CD4-positive, alpha-beta T cell (primary cell): Measurements from ENCODE around the gene LANCL2. TPM values are rescaled to one million over a fixed set of nuclear protein-coding genes. Genes with fewer than 3 reads are reported as not detected.

Experiments
- ATAC-seq: fragments of 200-7000 bp; cut with Tn5 transposase; one replicate; pipeline ENCODE4 v1.10.0; 2022; ENCODE audit warnings: mild to moderate bottlenecking; ENCODE audit not compliant: poor library complexity
- CTCF ChIA-PET: fragments of 350-600 bp; sonication (Branson Sonifier 250); formaldehyde crosslinking; loops from one replicate; lab custom pipeline; 2021; ENCODE audit warnings: antibody characterized with exemption, inconsistent platforms; lab: Charles Lee
- POLR2A ChIA-PET: fragments of 350-600 bp; sonication (Branson Sonifier 250); formaldehyde crosslinking; loops from one replicate; lab custom pipeline; 2021; ENCODE audit warnings: antibody characterized with exemption, inconsistent platforms; lab: Charles Lee
- DNase-seq, 14 experiments: peaks; one replicate each; pipeline ENCODE4 v3.0.0-alpha.2; 2013 to 2020; ENCODE audit warnings: mixed read lengths in 2 of 14
- H3K27ac ChIP-seq, 2 donors: one replicate each; pipeline versions ENCODE4 v1.5.1 to v1.7.0; 2013; ENCODE audit warnings: low read length in 2 of 2, low read depth in 1 of 2, mild to moderate bottlenecking in 1 of 2
- H3K27me3 ChIP-seq, 2 experiments: 1 replicate in 1 of 2; 2 replicates in 1 of 2; pipeline versions ENCODE4 v1.6.1 to v1.7.0; 2013; ENCODE audit warnings: low read length in 2 of 2, control low read depth in 1 of 2, mild to moderate bottlenecking in 1 of 2, moderate library complexity in 1 of 2; ENCODE audit not compliant: insufficient read depth in 2 of 2, control insufficient read depth in 1 of 2
- H3K36me3 ChIP-seq: one replicate; pipeline ENCODE4 v1.6.1; 2013; ENCODE audit warnings: low read length, control low read depth; ENCODE audit not compliant: insufficient read depth
- H3K4me1 ChIP-seq: one replicate; pipeline ENCODE4 v1.6.1; 2013; ENCODE audit warnings: low read length, control low read depth; ENCODE audit not compliant: insufficient read depth
- H3K4me3 ChIP-seq: one replicate; pipeline ENCODE4 v1.5.1; 2013; ENCODE audit warnings: mild to moderate bottlenecking, low read length, moderate library complexity
- H3K9me3 ChIP-seq, 2 experiments: 1 replicate in 1 of 2; 2 replicates in 1 of 2; pipeline versions ENCODE4 v1.6.1 to v1.7.0; 2013; ENCODE audit warnings: low read length in 2 of 2, mild to moderate bottlenecking in 2 of 2, control low read depth in 1 of 2, moderate library complexity in 1 of 2; ENCODE audit not compliant: control insufficient read depth in 1 of 2, insufficient read depth in 1 of 2
- H3K27ac Mint-ChIP-seq: one replicate; pipeline ENCODE4 v1.8.0; 2020; ENCODE audit warnings: mixed read lengths
- H3K27me3 Mint-ChIP-seq: one replicate; pipeline ENCODE4 v1.8.0; 2021; ENCODE audit warnings: mixed read lengths
- H3K36me3 Mint-ChIP-seq: one replicate; pipeline ENCODE4 v1.8.0; 2021; ENCODE audit warnings: low read depth, mixed read lengths
- H3K4me1 Mint-ChIP-seq: one replicate; pipeline ENCODE4 v1.8.0; 2021; ENCODE audit warnings: low read depth, mixed read lengths
- H3K4me3 Mint-ChIP-seq: one replicate; pipeline ENCODE4 v1.8.0; 2020; ENCODE audit warnings: mild to moderate bottlenecking, mixed read lengths
- H3K9me3 Mint-ChIP-seq: one replicate; pipeline ENCODE4 v1.8.0; 2020; ENCODE audit warnings: mixed read lengths
- intact Hi-C, 2 experiments: fragments of 100-400 bp; cut with DNase I in 1 of 2; cut with micrococcal nuclease in 1 of 2; formaldehyde crosslinking; loops; one replicate each; pipeline versions ENCODE4 v1.15.1 to v1.9.0; 2023 to 2025; cut with DNase I, micrococcal nuclease
- total RNA-seq, 174 experiments: library from RNA in 2 of 174; stranded (reverse) in 2 of 174; gene quantifications; one replicate each; pipeline ENCODE4 v1.2.3 and lab custom pipeline; 2021 to 2026
- TF ChIP-seq, protein P1 (sequence below): fragments of 200-600 bp; IDR thresholded peaks from one replicate; pipeline ENCODE4 v1.8.0; 2022; ENCODE audit warnings: antibody characterized with exemption, mild to moderate bottlenecking

Gene LANCL2
- total RNA-seq, 2 experiments from 2014 or later: 7.1 to 9.0 TPM

DNA sequence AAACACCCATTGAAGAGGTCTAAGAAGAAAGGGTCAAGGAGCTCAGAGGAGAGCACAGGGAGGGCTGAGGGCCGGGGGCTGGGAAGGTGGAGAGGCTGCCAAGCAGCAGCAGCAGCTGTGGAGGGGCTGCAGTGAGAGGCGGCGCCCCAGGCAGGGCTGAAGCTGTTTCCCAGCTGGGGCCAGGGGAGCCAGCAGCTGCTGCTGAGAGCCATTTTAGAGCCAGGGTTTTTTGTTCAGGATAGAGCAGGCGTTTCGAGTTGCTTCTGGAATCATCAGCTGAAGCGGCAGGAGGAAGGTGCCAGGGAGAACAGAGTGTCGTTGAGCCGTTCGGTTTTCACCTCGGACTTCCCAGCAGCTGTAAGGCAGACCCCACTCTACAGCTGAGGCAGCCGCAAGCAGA is 62.7 kb downstream of the LANCL2 start:
- DNase-seq (no peak), ATAC-seq (no peak)
- H3K4me3 Mint-ChIP-seq: no peak overlapping the region
- intact Hi-C loops: no loop called here
- H3K4me3 ChIP-seq: no peak overlapping the region
- H3K27me3 Mint-ChIP-seq: no peaks in the 10 kb centered on the region
- CTCF ChIA-PET: no interaction called here
- no peak overlapping the region for H3K27ac ChIP-seq
- peaks cover 18% of the 10 kb centered on the region for H3K36me3 Mint-ChIP-seq
- peaks cover 2% of the 10 kb centered on the region for H3K4me1 Mint-ChIP-seq
- peaks cover 12% of the 10 kb centered on the region for H3K36me3 ChIP-seq
- peaks cover 2% of the 10 kb centered on the region for H3K4me1 ChIP-seq
- H3K9me3 ChIP-seq: no peaks in the 10 kb centered on the region
- no peak overlapping the region for H3K27ac Mint-ChIP-seq
- TF ChIP-seq, protein P1, sequence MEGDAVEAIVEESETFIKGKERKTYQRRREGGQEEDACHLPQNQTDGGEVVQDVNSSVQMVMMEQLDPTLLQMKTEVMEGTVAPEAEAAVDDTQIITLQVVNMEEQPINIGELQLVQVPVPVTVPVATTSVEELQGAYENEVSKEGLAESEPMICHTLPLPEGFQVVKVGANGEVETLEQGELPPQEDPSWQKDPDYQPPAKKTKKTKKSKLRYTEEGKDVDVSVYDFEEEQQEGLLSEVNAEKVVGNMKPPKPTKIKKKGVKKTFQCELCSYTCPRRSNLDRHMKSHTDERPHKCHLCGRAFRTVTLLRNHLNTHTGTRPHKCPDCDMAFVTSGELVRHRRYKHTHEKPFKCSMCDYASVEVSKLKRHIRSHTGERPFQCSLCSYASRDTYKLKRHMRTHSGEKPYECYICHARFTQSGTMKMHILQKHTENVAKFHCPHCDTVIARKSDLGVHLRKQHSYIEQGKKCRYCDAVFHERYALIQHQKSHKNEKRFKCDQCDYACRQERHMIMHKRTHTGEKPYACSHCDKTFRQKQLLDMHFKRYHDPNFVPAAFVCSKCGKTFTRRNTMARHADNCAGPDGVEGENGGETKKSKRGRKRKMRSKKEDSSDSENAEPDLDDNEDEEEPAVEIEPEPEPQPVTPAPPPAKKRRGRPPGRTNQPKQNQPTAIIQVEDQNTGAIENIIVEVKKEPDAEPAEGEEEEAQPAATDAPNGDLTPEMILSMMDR: no peak
- POLR2A ChIA-PET: no interaction called here
- H3K27me3 ChIP-seq: no peaks in the 10 kb centered on the region
- H3K9me3 Mint-ChIP-seq: no peaks in the 10 kb centered on the region

DNA sequence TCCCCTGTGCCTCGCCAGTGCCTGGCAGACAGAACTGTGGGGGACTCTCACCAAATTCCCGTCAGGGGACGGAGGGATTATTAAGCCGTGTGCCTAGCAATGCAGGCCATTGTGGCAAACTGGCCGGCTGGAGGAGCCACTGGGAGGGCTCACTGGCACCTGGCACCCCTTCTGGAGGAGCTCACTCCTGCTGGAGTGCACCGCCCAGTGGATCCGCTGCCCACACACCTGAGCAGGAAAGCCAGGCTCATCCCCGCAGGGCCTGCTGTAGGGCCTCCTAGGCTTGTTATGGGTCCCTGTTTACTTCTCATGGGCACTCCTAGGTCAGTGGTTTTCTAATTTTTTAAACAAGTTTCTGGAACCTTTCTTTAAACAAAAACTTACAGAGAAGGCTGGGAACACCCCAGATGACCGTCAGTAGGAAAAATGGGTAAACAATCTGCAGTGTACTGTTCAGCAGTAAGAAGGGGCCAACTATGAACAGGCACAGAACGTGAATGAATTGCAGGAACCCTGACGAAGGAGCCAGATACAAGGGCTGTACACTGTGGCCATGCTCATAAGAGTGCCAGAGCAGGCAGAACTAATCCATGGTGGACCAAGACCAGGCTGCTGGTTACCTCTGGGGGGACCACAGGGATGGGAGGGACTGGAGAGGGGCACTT is 64.8 kb downstream of the LANCL2 start:
- POLR2A ChIA-PET: no interaction called here
- H3K4me3 Mint-ChIP-seq: no peak overlapping the region
- H3K27ac Mint-ChIP-seq: no peak overlapping the region
- CTCF ChIA-PET: no interaction called here
- Histone ChIP-seq H3K36me3 (peaks cover 10% of the 10 kb centered on the region), H3K4me3 (no peak overlapping the region), H3K4me1 (peaks cover 10% of the 10 kb centered on the region), H3K9me3 (no peaks in the 10 kb centered on the region), H3K27ac (no peak overlapping the region), H3K27me3 (no peaks in the 10 kb centered on the region)
- no peaks in the 10 kb centered on the region for H3K9me3 Mint-ChIP-seq
- peaks cover 14% of the 10 kb centered on the region for H3K36me3 Mint-ChIP-seq
- no peak for ATAC-seq
- H3K27me3 Mint-ChIP-seq: no peaks in the 10 kb centered on the region
- H3K4me1 Mint-ChIP-seq: peaks cover 9% of the 10 kb centered on the region
- intact Hi-C loops: loop anchor here in 1 of 2 experiments (5.0 to 10.0 kb wide), 3 partner anchors 37 to 295 kb away; no protein-coding TSS in a partner anchor
- DNase-seq: no peak
- TF ChIP-seq, protein P1: no peak

DNA sequence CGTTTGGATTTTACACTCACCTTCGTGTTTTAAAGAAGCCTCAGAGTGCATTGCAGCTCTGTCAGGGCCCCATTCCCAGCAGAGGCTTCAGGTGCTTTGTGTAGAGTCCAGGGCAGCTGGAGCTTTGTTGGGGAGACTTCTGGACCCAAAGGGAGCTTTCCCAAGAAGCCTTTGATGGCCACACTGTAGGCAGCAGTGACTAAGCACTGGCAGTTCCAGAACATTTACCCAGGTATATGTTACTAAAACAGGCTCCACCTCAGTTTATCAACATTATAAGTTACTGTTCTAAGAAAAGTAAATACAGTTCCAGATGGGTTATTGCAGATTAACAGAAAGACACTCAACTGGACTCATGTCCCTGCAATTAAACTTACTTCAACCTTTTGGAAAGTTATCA is 66.8 kb downstream of the LANCL2 start:
- intact Hi-C loops: loop anchor here in 1 of 2 experiments (5.0 to 10.0 kb wide), 3 partner anchors 35 to 293 kb away; no protein-coding TSS in a partner anchor
- POLR2A ChIA-PET: interaction anchor here (1.0 to 1.8 kb wide), 3 partner anchors 38 to 165 kb away, joined by 3 to 6 read pairs (median 5); no protein-coding TSS in a partner anchor
- no peak overlapping the region for H3K27ac Mint-ChIP-seq

More for the DNA sequence above, 66.8 kb downstream of the LANCL2 start:
- peaks cover 24% of the 10 kb centered on the region for H3K4me1 ChIP-seq
- Mint-ChIP-seq H3K27me3 (no peaks in the 10 kb centered on the region), H3K9me3 (no peaks in the 10 kb centered on the region), H3K4me1 (peaks cover 21% of the 10 kb centered on the region), H3K4me3 (no peak overlapping the region), H3K36me3 (no peaks in the 10 kb centered on the region)
- no peaks in the 10 kb centered on the region for H3K27me3 ChIP-seq
- ATAC-seq: no peak
- H3K4me3 ChIP-seq: no peak overlapping the region
- CTCF ChIA-PET: no interaction called here
- no peaks in the 10 kb centered on the region for H3K36me3 ChIP-seq
- DNase-seq: no peak
- no peaks in the 10 kb centered on the region for H3K9me3 ChIP-seq
- TF ChIP-seq, protein P1: no peak
- H3K27ac ChIP-seq: no peak overlapping the region
